Colonic mucosa (tissue), 4 donors: Measurements from ENCODE around the gene FNBP1. TPM values are rescaled to one million over a fixed set of nuclear protein-coding genes. Genes with fewer than 3 reads are reported as not detected.
"Not testable (repeated sequence)": the region's sequence is repeated elsewhere in the genome, so short reads cannot be mapped to it uniquely, and the experiment has no call there.

Experiments
- DNase-seq: peaks from one replicate; pipeline ENCODE4 v3.0.0-alpha.2; 2020
- H3K27ac ChIP-seq: fragments of 200-600 bp; one replicate; pipeline ENCODE4 v1.8.0; 2021
- H3K27me3 ChIP-seq: fragments of 200-600 bp; one replicate; pipeline ENCODE4 v1.8.0; 2021
- H3K36me3 ChIP-seq: fragments of 200-600 bp; one replicate; pipeline ENCODE4 v1.8.0; 2021
- H3K4me1 ChIP-seq: fragments of 200-600 bp; one replicate; pipeline ENCODE4 v1.8.0; 2021; ENCODE audit warnings: mild to moderate bottlenecking
- H3K4me3 ChIP-seq: fragments of 200-600 bp; one replicate; pipeline ENCODE4 v1.8.0; 2021
- H3K9ac ChIP-seq, 2 donors: one replicate each; pipeline ENCODE4 v1.7.0; 2013; ENCODE audit warnings: control low read depth in 2 of 2, low read depth in 2 of 2, low read length in 2 of 2
- H3K9me3 ChIP-seq: fragments of 200-600 bp; one replicate; pipeline ENCODE4 v1.8.0; 2021
- CTCF ChIP-seq: fragments of 200-600 bp; IDR thresholded peaks from one replicate; pipeline ENCODE4 v1.8.0; 2022; ENCODE audit warnings: antibody characterized with exemption, mild to moderate bottlenecking
- intact Hi-C: fragments of 100-400 bp; cut with DNase I; formaldehyde crosslinking; loops from one replicate; pipeline ENCODE4 v1.14.1; 2022
- total RNA-seq, 2 donors: library from RNA; stranded (reverse); fragmentation: NEBNext Ultra II Directional in 1 of 2; extraction: Animal tissue kit (Norgen Biotek cat#: 25700) in 1 of 2; gene quantifications; one replicate each; pipeline ENCODE4 v1.2.1, GENCODE V29; 2021
- donor health status: healthy.
- donor health status: DM: no; HTN: no; CAD: no.
- donor health status: DM: no; HTN: no; CAD: no.

Gene FNBP1
- total RNA-seq, 2 donors from 2014 or later = 24.7 to 55.5 TPM

DNA sequence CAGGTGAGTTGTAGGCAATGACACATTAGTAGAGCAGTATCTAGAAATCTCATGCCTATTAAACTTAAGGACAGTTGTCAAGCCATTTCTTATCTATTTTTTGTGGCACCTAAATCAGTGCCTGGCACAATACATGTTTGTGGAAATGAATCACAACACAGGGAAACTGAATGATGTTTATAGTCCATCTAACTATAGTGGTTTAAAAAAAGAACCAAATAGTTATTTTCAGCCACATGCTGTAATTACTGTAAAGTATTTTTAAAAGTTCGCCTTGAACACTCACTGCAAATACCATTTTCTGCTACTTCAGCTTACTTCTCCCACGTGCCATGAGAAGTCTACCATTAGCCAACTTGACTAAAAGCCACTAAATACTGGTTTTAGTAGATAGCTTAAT is 21.9 kb downstream of the FNBP1 start:
- DNase-seq = no peak
- H3K9ac ChIP-seq = no peak overlapping the region
- TF ChIP-seq CTCF = no peak
- no peaks in the 10 kb centered on the region for H3K27me3 ChIP-seq
- H3K9me3 ChIP-seq = no peaks in the 10 kb centered on the region
- H3K4me1 ChIP-seq = no peaks in the 10 kb centered on the region
- intact Hi-C loops = no loop called here
- H3K4me3 ChIP-seq = no peak overlapping the region
- H3K36me3 ChIP-seq = no peaks in the 10 kb centered on the region
- H3K27ac ChIP-seq = no peak overlapping the region

- no peak overlapping the region for H3K27ac ChIP-seq
- intact Hi-C loops = no loop called here
- H3K4me1 ChIP-seq = no peaks in the 10 kb centered on the region
Observed at GRCh38 chr9:130020618-130021017, 22.4 kb downstream of the FNBP1 start.

DNA sequence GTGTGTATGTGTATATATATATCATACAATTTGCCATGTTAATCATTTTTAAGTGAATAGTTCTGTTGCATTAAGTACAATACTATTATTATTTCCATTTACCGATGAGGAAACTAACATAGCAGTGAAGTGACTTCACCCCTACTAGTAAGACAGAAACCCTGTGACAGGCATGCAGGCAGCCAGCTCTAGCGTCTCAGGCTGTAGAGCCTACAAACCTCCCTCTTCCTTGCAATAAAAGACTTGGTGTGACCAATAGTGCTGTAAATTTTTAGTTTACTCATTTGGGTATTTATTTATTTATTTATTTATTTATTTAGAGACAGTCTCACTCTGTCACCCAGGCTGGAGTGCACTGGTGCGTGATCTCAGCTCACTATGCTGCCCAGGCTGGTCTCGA is 24.7 kb downstream of the FNBP1 start:
- no peak overlapping the region for H3K27ac ChIP-seq
- no peaks in the 10 kb centered on the region for H3K9me3 ChIP-seq
- no peaks in the 10 kb centered on the region for H3K4me1 ChIP-seq
- intact Hi-C loops = no loop called here
- no peak overlapping the region for H3K4me3 ChIP-seq
- no peaks in the 10 kb centered on the region for H3K36me3 ChIP-seq
- TF ChIP-seq CTCF = no peak
- no peaks in the 10 kb centered on the region for H3K27me3 ChIP-seq
- DNase-seq = no peak
- H3K9ac ChIP-seq = no peak overlapping the region

More at GRCh38 chr9:130020618-130021017, 22.4 kb downstream of the FNBP1 start:
- H3K9me3 ChIP-seq = no peaks in the 10 kb centered on the region
- no peak overlapping the region for H3K9ac ChIP-seq
- no peak overlapping the region for H3K4me3 ChIP-seq
- no peaks in the 10 kb centered on the region for H3K36me3 ChIP-seq
- no peaks in the 10 kb centered on the region for H3K27me3 ChIP-seq
- no peak for DNase-seq
- TF ChIP-seq CTCF = no peak

DNA sequence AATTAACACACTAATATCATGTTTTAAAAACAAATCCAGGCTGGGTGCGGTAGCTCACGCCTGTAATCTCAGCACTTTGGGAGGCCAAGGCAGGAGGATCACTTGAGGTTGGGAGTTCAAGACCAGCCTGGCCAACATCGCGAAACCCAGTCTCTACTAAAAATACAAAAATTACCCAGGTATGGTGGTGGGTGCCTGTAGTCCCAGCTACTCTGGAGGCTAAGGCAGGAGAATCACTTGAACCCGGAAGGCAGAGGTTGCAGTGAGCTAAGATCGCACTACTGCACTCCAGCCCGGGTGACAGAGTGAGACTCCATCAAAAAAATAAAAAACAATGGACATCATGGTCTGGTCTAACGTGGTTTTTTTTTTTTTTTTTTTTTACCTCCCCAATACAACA is 25.5 kb downstream of the FNBP1 start:
- H3K27me3 ChIP-seq, intact Hi-C loops, H3K9me3 ChIP-seq, H3K27ac ChIP-seq, H3K9ac ChIP-seq, DNase-seq, H3K4me3 ChIP-seq, H3K4me1 ChIP-seq, H3K36me3 ChIP-seq: not testable (repeated sequence)

GRCh38 chr9:130017076-130017475 is 25.9 kb downstream of the FNBP1 start:
- no peak overlapping the region for H3K4me3 ChIP-seq
- intact Hi-C loops = no loop called here
- no peaks in the 10 kb centered on the region for H3K36me3 ChIP-seq
- H3K4me1 ChIP-seq = no peaks in the 10 kb centered on the region
- no peak overlapping the region for H3K27ac ChIP-seq
- H3K27me3 ChIP-seq = no peaks in the 10 kb centered on the region
- no peaks in the 10 kb centered on the region for H3K9me3 ChIP-seq
- H3K9ac ChIP-seq = no peak overlapping the region
- no peak for DNase-seq
- TF ChIP-seq CTCF = no peak

GRCh38 chr9:130015353-130016019 is 27.5 kb downstream of the FNBP1 start:
- no peak overlapping the region for H3K27ac ChIP-seq
- H3K36me3 ChIP-seq = no peaks in the 10 kb centered on the region
- H3K4me1 ChIP-seq = no peaks in the 10 kb centered on the region
- no peak for DNase-seq
- H3K4me3 ChIP-seq = no peak overlapping the region
- H3K27me3 ChIP-seq = no peaks in the 10 kb centered on the region
- H3K9ac ChIP-seq = no peak overlapping the region
- intact Hi-C loops = no loop called here
- TF ChIP-seq CTCF = no peak
- H3K9me3 ChIP-seq = no peaks in the 10 kb centered on the region
